SH-SY5Y (cell line): ENCODE measurements around the gene SLC22A5.

Source experiments
- GATA2 ChIP-seq: IDR thresholded peaks from 2 replicates; pipeline ENCODE4 v1.6.1; 2011; ENCODE audit warnings: mild to moderate bottlenecking, low read depth, low read length
- GATA3 ChIP-seq: IDR thresholded peaks from 2 replicates; pipeline ENCODE4 v1.6.1; 2011; ENCODE audit warnings: low read depth, mild to moderate bottlenecking, low read length, moderate library complexity

GRCh38 chr5:132389585-132390286 is 20.2 kb downstream of the SLC22A5 start:
- TF ChIP-seq GATA2: no peak
- no peak for TF ChIP-seq GATA3
